ENCODE results near the gene TMEM179. TPM values are rescaled to one million over a fixed set of nuclear protein-coding genes. Genes with fewer than 3 reads are reported as not detected.

TMEM179 gene
- total RNA-seq, 4 donors from 2014 or later = not detected

DNA sequence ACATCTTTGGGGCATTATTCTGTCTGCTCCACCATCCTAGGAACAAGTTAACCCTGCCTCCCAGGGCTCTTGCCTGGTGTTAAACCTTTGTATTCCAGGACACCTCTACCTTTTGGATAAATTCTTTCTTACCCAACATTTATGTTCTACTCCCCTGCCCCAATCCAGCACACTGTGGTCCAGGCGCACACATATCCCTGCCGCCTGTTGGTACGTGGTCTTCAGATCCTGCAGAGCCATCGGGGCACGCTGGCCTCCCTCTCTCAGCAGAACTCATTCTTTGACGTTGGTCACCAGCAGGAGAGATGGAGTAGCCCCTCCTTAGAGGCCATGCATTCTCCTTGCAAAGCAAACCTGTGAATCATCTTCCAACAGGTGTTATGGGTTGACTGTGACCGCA, 5.1 kb upstream of the TMEM179 start:
- intact Hi-C loops (cut with DNase I; ENCODE audit: low total_unique reads) (no loop called here), in situ Hi-C loops (cut with MboI; ENCODE audit: low sequenced_read_pairs in 4 of 4) (no loop called here)
- Histone ChIP-seq H3K9me3 (no peaks in the 10 kb centered on the region), H3K4me1 (no peaks in the 10 kb centered on the region), H3K27me3 (peaks cover 0 to 31% (median 13%) of the 10 kb centered on the region in 3 donors), H3K27ac (no peak overlapping the region), H3K36me3 (no peaks in the 10 kb centered on the region), H3K4me3 (no peak overlapping the region)
- DNase-seq = no peak
- no peak for TF ChIP-seq POLR2A (IDR thresholded peaks at IDR 0.05)
- TF ChIP-seq, protein P1, sequence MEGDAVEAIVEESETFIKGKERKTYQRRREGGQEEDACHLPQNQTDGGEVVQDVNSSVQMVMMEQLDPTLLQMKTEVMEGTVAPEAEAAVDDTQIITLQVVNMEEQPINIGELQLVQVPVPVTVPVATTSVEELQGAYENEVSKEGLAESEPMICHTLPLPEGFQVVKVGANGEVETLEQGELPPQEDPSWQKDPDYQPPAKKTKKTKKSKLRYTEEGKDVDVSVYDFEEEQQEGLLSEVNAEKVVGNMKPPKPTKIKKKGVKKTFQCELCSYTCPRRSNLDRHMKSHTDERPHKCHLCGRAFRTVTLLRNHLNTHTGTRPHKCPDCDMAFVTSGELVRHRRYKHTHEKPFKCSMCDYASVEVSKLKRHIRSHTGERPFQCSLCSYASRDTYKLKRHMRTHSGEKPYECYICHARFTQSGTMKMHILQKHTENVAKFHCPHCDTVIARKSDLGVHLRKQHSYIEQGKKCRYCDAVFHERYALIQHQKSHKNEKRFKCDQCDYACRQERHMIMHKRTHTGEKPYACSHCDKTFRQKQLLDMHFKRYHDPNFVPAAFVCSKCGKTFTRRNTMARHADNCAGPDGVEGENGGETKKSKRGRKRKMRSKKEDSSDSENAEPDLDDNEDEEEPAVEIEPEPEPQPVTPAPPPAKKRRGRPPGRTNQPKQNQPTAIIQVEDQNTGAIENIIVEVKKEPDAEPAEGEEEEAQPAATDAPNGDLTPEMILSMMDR (IDR thresholded peaks at IDR 0.05 in 4 of 5, conservative IDR thresholded peaks at IDR 0.05 in 1 of 5) = no peak
- ATAC-seq = no peak

DNA sequence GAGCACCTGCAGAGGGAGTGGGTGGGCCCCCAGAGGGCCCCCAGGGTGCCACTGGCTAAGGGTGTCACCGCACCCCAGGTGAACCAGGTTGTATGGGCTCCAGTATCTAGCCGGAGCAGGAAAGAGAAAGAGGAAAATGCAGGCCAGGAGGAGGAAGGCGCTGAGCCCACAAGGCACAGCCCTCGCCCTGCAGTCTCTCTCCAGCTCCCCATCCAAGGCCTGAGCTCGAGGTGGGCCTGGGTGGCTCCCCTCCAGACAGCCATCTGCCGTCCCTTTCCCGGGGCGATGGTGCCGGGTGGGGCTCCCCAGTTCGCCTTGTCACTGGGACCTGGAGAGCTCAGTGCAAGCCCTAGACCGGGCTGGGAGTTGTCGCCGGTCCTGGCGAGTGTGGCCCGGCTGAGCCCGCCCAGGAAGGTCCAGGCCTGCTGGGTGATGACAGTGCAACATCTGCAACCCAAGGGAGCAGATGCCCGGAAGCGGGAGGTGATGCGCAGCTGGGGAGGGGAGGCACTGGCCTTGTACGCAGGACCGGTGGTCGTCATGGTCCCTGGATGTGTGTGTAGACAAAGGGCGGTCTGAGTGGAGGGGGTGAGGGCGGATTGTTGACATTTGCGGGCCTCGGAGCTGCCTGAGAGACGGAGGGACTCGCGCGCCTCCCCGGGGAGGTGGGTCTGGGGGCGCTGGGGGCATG, 716 bp downstream of the TMEM179 start:
- intact Hi-C loops (cut with DNase I; ENCODE audit: low total_unique reads) (no loop called here), in situ Hi-C loops (cut with MboI; ENCODE audit: low sequenced_read_pairs in 4 of 4) (no loop called here)
- Histone ChIP-seq H3K36me3 (no peaks in the 10 kb centered on the region), H3K9me3 (no peaks in the 10 kb centered on the region), H3K4me1 (no peaks in the 10 kb centered on the region), H3K4me3 (no peak overlapping the region), H3K27me3 (peaks cover 49 to 73% (median 55%) of the 10 kb centered on the region in 3 donors), H3K27ac (no peak overlapping the region)
- DNase-seq (no peak), ATAC-seq (no peak)
- TF ChIP-seq, protein P1 (IDR thresholded peaks at IDR 0.05 in 4 of 5, conservative IDR thresholded peaks at IDR 0.05 in 1 of 5) = no peak
- no peak for TF ChIP-seq POLR2A (IDR thresholded peaks at IDR 0.05)

DNA sequence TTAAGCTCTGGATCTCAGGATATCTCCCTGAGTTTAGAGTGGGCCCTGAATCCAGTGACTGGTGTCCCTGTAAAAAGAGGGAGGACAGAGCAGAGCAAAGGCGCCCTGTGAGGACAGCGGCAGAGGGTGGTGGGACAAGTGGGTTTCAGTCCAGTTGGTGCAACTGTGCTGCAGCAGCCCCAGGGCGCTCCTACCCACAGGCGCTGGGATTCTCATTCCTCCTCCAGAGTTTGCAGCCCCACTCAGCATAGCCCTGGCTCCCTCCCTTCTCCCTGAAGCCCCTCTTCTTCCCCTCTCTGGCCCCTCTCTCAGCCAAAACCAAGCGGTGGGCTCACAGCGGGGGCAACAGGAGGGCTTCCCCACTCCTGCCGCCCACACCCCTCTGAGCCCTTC, 1.6 kb downstream of the TMEM179 start:
- intact Hi-C loops (cut with DNase I; ENCODE audit: low total_unique reads) = no loop called here

DNA sequence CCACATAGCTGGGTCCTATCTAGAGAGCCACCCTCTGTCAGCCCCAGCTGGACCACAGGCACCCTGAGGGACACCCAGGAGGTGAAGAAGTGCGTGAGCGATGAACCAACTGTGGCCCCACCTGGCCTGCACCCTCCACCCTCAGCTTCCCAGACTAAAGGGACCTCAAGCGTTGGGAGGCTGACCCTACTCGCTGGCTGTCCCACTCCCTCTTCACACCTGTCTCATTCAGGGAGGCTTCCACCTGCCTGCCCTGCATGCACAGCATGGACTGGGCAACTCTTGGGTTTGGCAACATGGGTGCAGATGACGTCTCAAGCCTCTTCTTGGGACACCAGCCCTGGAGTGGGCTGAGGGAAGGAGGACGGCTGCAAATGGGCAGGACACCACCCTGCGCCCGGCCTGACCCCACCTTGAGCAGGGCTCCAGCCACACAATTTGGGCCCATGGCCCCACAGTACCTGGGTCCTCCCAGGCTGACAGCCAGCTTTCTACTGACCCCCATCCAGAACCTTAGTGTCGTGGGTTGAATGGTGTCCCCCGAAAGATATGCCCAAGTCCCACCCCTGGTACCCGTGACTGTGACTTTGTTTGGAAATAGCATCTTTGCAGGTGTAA, 2.1 kb downstream of the TMEM179 start:
- Histone ChIP-seq H3K4me3 (no peak overlapping the region), H3K27me3 (peaks cover 57 to 66% (median 58%) of the 10 kb centered on the region in 3 donors), H3K4me1 (no peaks in the 10 kb centered on the region), H3K9me3 (no peaks in the 10 kb centered on the region), H3K36me3 (no peaks in the 10 kb centered on the region), H3K27ac (no peak overlapping the region)
- intact Hi-C loops (cut with DNase I; ENCODE audit: low total_unique reads) (no loop called here), in situ Hi-C loops (cut with MboI; ENCODE audit: low sequenced_read_pairs in 4 of 4) (no loop called here)
- ATAC-seq = no peak
- no peak for DNase-seq
- TF ChIP-seq POLR2A (IDR thresholded peaks at IDR 0.05) = no peak
- TF ChIP-seq, protein P1 (IDR thresholded peaks at IDR 0.05 in 4 of 5, conservative IDR thresholded peaks at IDR 0.05 in 1 of 5) = no peak

More for the DNA sequence above, 1.6 kb downstream of the TMEM179 start:
- ATAC-seq (no peak), DNase-seq (no peak)
- in situ Hi-C loops (cut with MboI; ENCODE audit: low sequenced_read_pairs in 4 of 4) = no loop called here
- TF ChIP-seq, protein P1 (IDR thresholded peaks at IDR 0.05 in 4 of 5, conservative IDR thresholded peaks at IDR 0.05 in 1 of 5) = no peak
- no peak for TF ChIP-seq POLR2A (IDR thresholded peaks at IDR 0.05)
- Histone ChIP-seq H3K4me3 (no peak overlapping the region), H3K27me3 (peaks cover 55 to 69% (median 57%) of the 10 kb centered on the region in 3 donors), H3K27ac (no peak overlapping the region), H3K4me1 (no peaks in the 10 kb centered on the region), H3K36me3 (no peaks in the 10 kb centered on the region), H3K9me3 (no peaks in the 10 kb centered on the region)
